HepG2 (cell line): ENCODE measurements around the gene SRXN1. TPM values are rescaled to one million over a fixed set of nuclear protein-coding genes. Genes with fewer than 3 reads are reported as not detected.

Experiments used
- CREB3 ChIP-seq: sonication (generic); formaldehyde crosslinking; IDR thresholded peaks from 2 replicates; pipeline ENCODE4 v1.5.0; 2020; ENCODE audit warnings: missing genetic modification reagents
- HNF1A ChIP-seq, 2 experiments: sonication (generic) in 1 of 2; formaldehyde crosslinking in 1 of 2; IDR thresholded peaks; 2 replicates each; pipeline versions ENCODE4 v1.4.0 to v1.6.1; 2016 to 2020; ENCODE audit warnings: borderline replicate concordance in 1 of 2, low read depth in 1 of 2, mild to moderate bottlenecking in 1 of 2, missing genetic modification reagents in 1 of 2
- KDM5B ChIP-seq: sonication (generic); formaldehyde crosslinking; IDR thresholded peaks from 2 replicates; pipeline ENCODE4 v1.4.0; 2020; ENCODE audit warnings: missing genetic modification reagents, mild to moderate bottlenecking, borderline replicate concordance
- NFE2 ChIP-seq: sonication (generic); formaldehyde crosslinking; IDR thresholded peaks from 2 replicates; pipeline ENCODE4 v1.4.0; 2020; ENCODE audit warnings: missing genetic modification reagents
- NFYB ChIP-seq: sonication (generic); formaldehyde crosslinking; IDR thresholded peaks from 2 replicates; pipeline ENCODE4 v1.4.0; 2020; ENCODE audit warnings: missing genetic modification reagents
- NR2C2 ChIP-seq: sonication (generic); formaldehyde crosslinking; IDR thresholded peaks from 2 replicates; pipeline ENCODE4 v1.4.0; 2020; ENCODE audit warnings: missing genetic modification reagents, mild to moderate bottlenecking, moderate library complexity, borderline replicate concordance
- RERE ChIP-seq: IDR thresholded peaks from 2 replicates; pipeline ENCODE4 v1.6.1; 2016; ENCODE audit warnings: low read depth, missing genetic modification reagents, missing compliant biosample characterization
- RXRA ChIP-seq: sonication (generic); formaldehyde crosslinking; IDR thresholded peaks from 2 replicates; pipeline ENCODE4 v1.5.1; 2020; ENCODE audit warnings: missing genetic modification reagents
- SNAPC2 ChIP-seq: sonication (generic); formaldehyde crosslinking; IDR thresholded peaks from 2 replicates; pipeline ENCODE4 v1.8.1; 2022; ENCODE audit warnings: mild to moderate bottlenecking, missing genetic modification reagents
- SNAPC5 ChIP-seq: sonication (generic); formaldehyde crosslinking; IDR thresholded peaks from 2 replicates; pipeline ENCODE4 v1.8.1; 2023; ENCODE audit warnings: mild to moderate bottlenecking, missing genetic modification reagents, borderline replicate concordance
- TFE3 ChIP-seq: IDR thresholded peaks from 2 replicates; pipeline ENCODE4 v1.6.1; 2016
- ZNF317 ChIP-seq: sonication (generic); formaldehyde crosslinking; IDR thresholded peaks from 2 replicates; pipeline ENCODE4 v1.5.0; 2020; ENCODE audit warnings: mild to moderate bottlenecking, missing genetic modification reagents
- ZNF704 ChIP-seq: sonication (generic); formaldehyde crosslinking; IDR thresholded peaks from 2 replicates; pipeline ENCODE4 v1.8.1; 2023; ENCODE audit warnings: mild to moderate bottlenecking, inconsistent platforms, moderate library complexity, missing genetic modification reagents, borderline replicate concordance
- ZSCAN30 ChIP-seq: sonication (generic); formaldehyde crosslinking; IDR thresholded peaks from 2 replicates; pipeline ENCODE4 v1.5.0; 2020; ENCODE audit warnings: mild to moderate bottlenecking, missing genetic modification reagents
- polyA plus RNA-seq, 8 experiments: library from polyadenylated mRNA; depleted of rRNA in 3 of 8; stranded (reverse) in 7 of 8; unstranded in 1 of 8; fragments of >200 nt; fragmentation: Illumina TruSeq in 4 of 8; extraction: Trizol in 4 of 8; gene quantifications; 2 replicates each; pipeline versions ENCODE4 v1.2.1 to v1.2.3, GENCODE V29; 2011 to 2016; ENCODE audit warnings: low read depth in 4 of 8, missing spikeins in 1 of 8, mixed read lengths in 1 of 8; ENCODE audit not compliant: insufficient read depth in 1 of 8
- total RNA-seq, 5 experiments: library from RNA; depleted of rRNA; stranded (reverse); fragments of >200 nt; fragmentation: Illumina TruSeq; extraction: Trizol; gene quantifications; 2 replicates each; pipeline ENCODE4 v1.2.3, GENCODE V29; 2016; ENCODE audit warnings: low read depth in 1 of 5

The SRXN1 gene
- total and polyA plus RNA-seq, 2 of the 13 experiments (the other 11 are each of a cell fraction or from before 2014, with no cell fraction given): 29.9 to 87.7 TPM

GRCh38 chr20:653110-653589 lies at the start of gene SRXN1 (continued):
- no peak for TF ChIP-seq HNF1A (IDR thresholded peaks at IDR 0.05; ENCODE audit: low read depth)
- peak; percentile 65 for TF ChIP-seq HNF1A (CRISPR knock-in tag; IDR thresholded peaks at IDR 0.05; ENCODE audit: borderline replicate concordance)
- peak; percentile 80 for TF ChIP-seq NR2C2 (CRISPR knock-in tag)
- TF ChIP-seq NFYB (CRISPR knock-in tag): no peak
- TF ChIP-seq RXRA: no peak
- 0 out of 2 replicates have a peak, but pooled peaks have one; percentile 20 for TF ChIP-seq SNAPC2 (CRISPR knock-in tag)
- TF ChIP-seq ZSCAN30 (CRISPR knock-in tag): no peak
- 0 out of 2 replicates have a peak, but pooled peaks have one; percentile 16 for TF ChIP-seq SNAPC5 (CRISPR knock-in tag)
- TF ChIP-seq ZNF317: no peak
- peak; percentile 67; the same call in 1 of the 2 replicates for TF ChIP-seq RERE (CRISPR knock-in tag)
- peak; percentile 56; the same call in 1 of the 2 replicates for TF ChIP-seq CREB3 (CRISPR knock-in tag)
- peak; percentile 83 for TF ChIP-seq KDM5B
- TF ChIP-seq TFE3 (CRISPR knock-in tag): peak; percentile 16; the same call in 1 of the 2 replicates
- TF ChIP-seq NFE2 (CRISPR knock-in tag): no peak
- no peak; the same call in 1 of the 2 replicates for TF ChIP-seq ZNF704 (CRISPR knock-in tag)
